SU-DHL-6 (cell line): ENCODE data around the gene PANX2.

Experiments used
- EZH2phosphoT487 ChIP-seq: fragments of 200-600 bp; sonication (generic), shearing (Covaris generic); conservative IDR thresholded peaks from 2 replicates; pipeline ENCODE4 v1.6.1; 2018; ENCODE audit warnings: mild to moderate bottlenecking, antibody characterized with exemption, low read length, moderate library complexity, mixed read lengths
- TF ChIP-seq, protein P1 (sequence below): fragments of 200-600 bp; sonication (generic); IDR thresholded peaks from one replicate; pipeline ENCODE4 v1.5.1; 2017; ENCODE audit warnings: antibody characterized with exemption, mild to moderate bottlenecking, low read length, moderate library complexity; ENCODE audit not compliant: insufficient read depth, poor library complexity, severe bottlenecking

- TF ChIP-seq, protein P1, sequence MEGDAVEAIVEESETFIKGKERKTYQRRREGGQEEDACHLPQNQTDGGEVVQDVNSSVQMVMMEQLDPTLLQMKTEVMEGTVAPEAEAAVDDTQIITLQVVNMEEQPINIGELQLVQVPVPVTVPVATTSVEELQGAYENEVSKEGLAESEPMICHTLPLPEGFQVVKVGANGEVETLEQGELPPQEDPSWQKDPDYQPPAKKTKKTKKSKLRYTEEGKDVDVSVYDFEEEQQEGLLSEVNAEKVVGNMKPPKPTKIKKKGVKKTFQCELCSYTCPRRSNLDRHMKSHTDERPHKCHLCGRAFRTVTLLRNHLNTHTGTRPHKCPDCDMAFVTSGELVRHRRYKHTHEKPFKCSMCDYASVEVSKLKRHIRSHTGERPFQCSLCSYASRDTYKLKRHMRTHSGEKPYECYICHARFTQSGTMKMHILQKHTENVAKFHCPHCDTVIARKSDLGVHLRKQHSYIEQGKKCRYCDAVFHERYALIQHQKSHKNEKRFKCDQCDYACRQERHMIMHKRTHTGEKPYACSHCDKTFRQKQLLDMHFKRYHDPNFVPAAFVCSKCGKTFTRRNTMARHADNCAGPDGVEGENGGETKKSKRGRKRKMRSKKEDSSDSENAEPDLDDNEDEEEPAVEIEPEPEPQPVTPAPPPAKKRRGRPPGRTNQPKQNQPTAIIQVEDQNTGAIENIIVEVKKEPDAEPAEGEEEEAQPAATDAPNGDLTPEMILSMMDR, result no peak
- no peak for TF ChIP-seq EZH2phosphoT487
These were observed 33.9 kb upstream of the PANX2 start for GRCh38 chr22:50136581-50137015.
